Measurements from ENCODE around the gene GCNT4.

GCNT4 gene

GRCh38 chr5:75058986-75059535, 6.7 kb upstream of the GCNT4 start:
- Mint-ChIP-seq H3K9me3 (no peaks in the 10 kb centered on the region), H3K4me1 (peaks cover 0 to 2% of the 10 kb centered on the region in 2 donors), H3K27me3 (peaks cover 39 to 40% of the 10 kb centered on the region in 2 donors), H3K27ac (no peak overlapping the region), H3K4me3 (no peak overlapping the region), H3K36me3 (no peaks in the 10 kb centered on the region)
- ATAC-seq (replicated peaks) (no peak), DNase-seq (no peak)

- no peaks in the 10 kb centered on the region for H3K36me3 Mint-ChIP-seq
- ATAC-seq (replicated peaks) = no peak
- peaks cover 45% of the 10 kb centered on the region in 2 donors for H3K27me3 Mint-ChIP-seq
- no peak overlapping the region for H3K4me3 Mint-ChIP-seq
- no peak for DNase-seq
- H3K27ac Mint-ChIP-seq = no peak overlapping the region
- no peaks in the 10 kb centered on the region for H3K9me3 Mint-ChIP-seq
- H3K4me1 Mint-ChIP-seq = peaks cover 3 to 5% of the 10 kb centered on the region in 2 donors
These were observed 5.2 kb upstream of the GCNT4 start for GRCh38 chr5:75057561-75057960.

DNA sequence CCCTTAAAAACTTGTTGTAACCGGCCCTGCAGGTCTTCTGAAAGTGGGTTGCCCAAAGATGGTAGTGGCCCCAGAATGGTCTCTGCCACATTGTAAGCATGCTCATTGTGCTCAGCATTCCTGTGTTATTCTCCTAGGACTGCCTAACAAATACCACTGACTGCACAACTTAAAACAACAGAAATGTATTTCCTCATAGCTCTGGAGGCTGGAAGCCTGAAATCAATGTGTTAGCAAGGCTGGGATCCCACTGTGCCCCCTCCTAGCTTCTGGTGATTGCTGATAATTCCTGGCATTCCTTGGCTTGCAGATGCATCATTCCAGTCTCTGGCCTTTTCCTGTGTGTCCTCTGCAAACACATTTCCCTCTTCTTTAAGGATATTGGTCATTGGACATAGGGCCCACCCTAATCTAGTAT, 3.4 kb upstream of the GCNT4 start:
- no peak for DNase-seq
- no peaks in the 10 kb centered on the region for H3K9me3 Mint-ChIP-seq
- no peak overlapping the region for H3K4me3 Mint-ChIP-seq
- peaks cover 5 to 13% of the 10 kb centered on the region in 2 donors for H3K4me1 Mint-ChIP-seq
- H3K36me3 Mint-ChIP-seq = no peaks in the 10 kb centered on the region
- H3K27ac Mint-ChIP-seq = no peak overlapping the region
- peaks cover 62 to 63% of the 10 kb centered on the region in 2 donors for H3K27me3 Mint-ChIP-seq
- no peak for ATAC-seq (replicated peaks)

GRCh38 chr5:75054134-75054930, 2.0 kb upstream of the GCNT4 start:
- peaks cover 5 to 13% of the 10 kb centered on the region in 2 donors for H3K4me1 Mint-ChIP-seq
- no peaks in the 10 kb centered on the region for H3K9me3 Mint-ChIP-seq
- ATAC-seq (replicated peaks) (no peak), DNase-seq (no peak)
- H3K27me3 Mint-ChIP-seq = peaks cover 68 to 72% of the 10 kb centered on the region in 2 donors
- H3K4me3 Mint-ChIP-seq = peak overlapping the region; percentile 78
- H3K27ac Mint-ChIP-seq = no peak overlapping the region
- H3K36me3 Mint-ChIP-seq = no peaks in the 10 kb centered on the region

DNA sequence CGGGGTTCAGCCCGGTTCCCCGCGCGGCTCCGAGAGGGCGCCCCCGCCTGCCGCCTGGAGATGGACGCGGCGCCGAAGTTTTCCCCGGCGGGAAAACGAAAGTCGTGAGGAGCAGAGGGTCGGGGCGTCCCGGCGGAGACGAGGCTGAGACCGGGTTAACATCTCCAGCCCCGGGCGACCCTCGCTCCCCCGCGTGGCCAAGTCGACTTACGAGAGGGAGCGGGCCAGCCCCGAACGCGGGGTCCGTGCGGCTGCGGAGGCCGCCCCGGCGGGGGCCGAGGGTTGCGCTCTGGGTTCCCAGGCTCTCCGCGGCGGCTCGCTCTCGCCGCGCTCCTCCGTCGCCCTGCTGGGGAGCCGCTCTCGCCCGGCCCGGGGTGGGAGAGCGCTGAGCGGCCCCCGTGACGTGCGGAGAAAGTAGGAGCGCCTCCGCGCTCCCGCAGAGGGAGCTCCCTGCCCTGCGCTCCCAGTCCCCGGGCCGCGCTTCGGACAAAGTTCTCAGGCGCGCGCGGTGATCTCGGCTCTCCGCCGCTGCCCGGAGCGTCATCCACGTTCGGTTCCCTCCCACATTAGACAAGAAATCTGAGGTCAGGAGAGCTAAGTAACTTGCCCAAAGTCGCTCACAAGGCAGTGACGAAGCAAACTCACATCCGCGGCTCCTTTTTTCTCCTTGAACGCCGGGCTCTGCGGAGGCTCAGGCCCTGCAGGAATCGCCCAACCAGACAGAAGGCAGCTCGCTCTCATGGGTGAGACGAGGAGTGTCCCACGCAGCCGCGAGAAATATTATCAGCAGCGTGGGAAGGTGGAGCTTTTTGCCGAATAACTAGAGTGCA, 1.2 kb upstream of the GCNT4 start:
- Mint-ChIP-seq H3K9me3 (no peaks in the 10 kb centered on the region), H3K27me3 (peaks cover 62 to 68% of the 10 kb centered on the region in 2 donors), H3K4me1 (peaks cover 5 to 13% of the 10 kb centered on the region in 2 donors), H3K4me3 (peak overlapping the region; percentile 78), H3K27ac (no peak overlapping the region), H3K36me3 (no peaks in the 10 kb centered on the region)
- DNase-seq (peak; percentile 10), ATAC-seq (replicated peaks) (peak; percentile 38 to 49)

DNA sequence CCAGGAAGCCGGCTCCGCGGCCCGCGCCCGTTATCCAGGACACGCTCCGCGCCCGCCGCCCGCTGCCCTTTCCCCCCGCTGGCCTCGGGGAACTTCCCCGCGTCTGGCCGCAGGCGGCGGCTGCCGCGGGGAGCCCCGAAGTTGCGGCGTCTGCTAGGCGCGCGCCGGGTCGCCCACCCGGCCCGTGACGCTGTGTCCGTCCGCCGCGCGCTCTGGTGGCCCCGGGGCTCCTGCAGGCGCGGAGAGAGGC, 621 bp upstream of the GCNT4 start:
- no peak for DNase-seq
- H3K9me3 Mint-ChIP-seq = no peaks in the 10 kb centered on the region
- peak overlapping the region; percentile 65 to 78 for H3K4me3 Mint-ChIP-seq
- no peak overlapping the region for H3K27ac Mint-ChIP-seq
- peak; percentile 16 to 19 for ATAC-seq (replicated peaks)
- H3K4me1 Mint-ChIP-seq = peaks cover 5 to 13% of the 10 kb centered on the region in 2 donors
- peaks cover 62 to 64% of the 10 kb centered on the region in 2 donors for H3K27me3 Mint-ChIP-seq
- H3K36me3 Mint-ChIP-seq = no peaks in the 10 kb centered on the region

DNA sequence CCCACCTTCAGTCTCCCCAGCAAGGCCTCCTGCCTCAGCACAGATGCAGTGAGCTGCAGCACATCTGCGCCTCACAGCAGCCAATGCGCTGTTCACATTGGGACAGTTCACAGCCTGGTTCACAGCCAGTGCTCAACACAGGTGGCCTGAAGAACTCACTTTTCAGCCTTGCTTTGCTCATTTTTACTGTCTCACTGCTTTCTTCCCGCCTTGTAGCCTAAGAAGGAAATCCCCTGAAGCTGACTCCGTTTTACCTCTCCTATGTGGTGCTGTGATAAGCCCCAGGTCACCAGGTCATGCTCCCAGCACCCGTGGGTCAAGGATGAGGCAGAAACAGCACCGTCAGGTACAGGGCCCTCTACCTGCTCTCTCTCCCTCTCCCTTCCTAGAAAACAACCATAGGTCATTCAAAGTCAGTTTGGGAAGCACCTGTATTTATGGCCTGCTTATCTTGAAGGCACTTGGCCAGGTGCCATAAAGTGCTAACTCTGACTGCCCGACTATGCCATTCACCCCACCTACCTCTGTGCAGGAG, 1.1 kb downstream of the GCNT4 start:
- H3K27ac Mint-ChIP-seq = no peak overlapping the region
- no peak overlapping the region for H3K4me3 Mint-ChIP-seq
- no peaks in the 10 kb centered on the region for H3K9me3 Mint-ChIP-seq
- H3K4me1 Mint-ChIP-seq = peaks cover 5 to 13% of the 10 kb centered on the region in 2 donors
- ATAC-seq (replicated peaks) (no peak), DNase-seq (no peak)
- H3K27me3 Mint-ChIP-seq = peaks cover 57 to 65% of the 10 kb centered on the region in 2 donors
- no peaks in the 10 kb centered on the region for H3K36me3 Mint-ChIP-seq

DNA sequence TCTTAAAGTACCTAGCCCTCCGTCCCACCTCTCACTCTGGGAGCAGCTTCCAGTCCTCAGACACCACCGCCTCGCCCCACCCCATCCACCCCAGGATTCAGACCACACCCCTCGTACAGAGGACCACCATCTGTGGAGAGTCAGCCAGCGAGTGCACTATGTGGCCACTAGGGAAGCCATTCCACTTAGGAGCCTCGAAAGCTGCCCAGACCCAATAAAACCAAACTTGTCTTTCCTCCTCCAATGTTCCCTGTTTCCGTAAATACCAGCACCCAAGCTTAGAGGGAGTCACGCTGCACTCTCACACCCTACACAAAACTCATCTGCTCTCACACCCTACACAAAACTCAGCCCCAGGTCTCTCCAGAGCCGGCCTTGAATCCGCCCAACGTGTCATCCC, 1.9 kb downstream of the GCNT4 start:
- no peaks in the 10 kb centered on the region for H3K36me3 Mint-ChIP-seq
- no peak overlapping the region for H3K27ac Mint-ChIP-seq
- H3K27me3 Mint-ChIP-seq = peaks cover 55 to 61% of the 10 kb centered on the region in 2 donors
- H3K4me1 Mint-ChIP-seq = peaks cover 5 to 13% of the 10 kb centered on the region in 2 donors
- H3K4me3 Mint-ChIP-seq = no peak overlapping the region
- H3K9me3 Mint-ChIP-seq = no peaks in the 10 kb centered on the region
- DNase-seq = no peak
- peak; percentile 33 to 45 for ATAC-seq (replicated peaks)

- H3K27ac Mint-ChIP-seq = no peak overlapping the region
- no peaks in the 10 kb centered on the region for H3K36me3 Mint-ChIP-seq
- ATAC-seq (replicated peaks) = peak; percentile 49 to 55
- peaks cover 5 to 13% of the 10 kb centered on the region in 2 donors for H3K4me1 Mint-ChIP-seq
- H3K9me3 Mint-ChIP-seq = no peaks in the 10 kb centered on the region
- no peak overlapping the region for H3K4me3 Mint-ChIP-seq
- peaks cover 48 to 55% of the 10 kb centered on the region in 2 donors for H3K27me3 Mint-ChIP-seq
- peak; percentile 18 for DNase-seq
These were observed 2.7 kb downstream of the GCNT4 start for GRCh38 chr5:75049456-75050351.

- Mint-ChIP-seq H3K36me3 (no peaks in the 10 kb centered on the region), H3K4me3 (no peak overlapping the region), H3K27ac (no peak overlapping the region), H3K4me1 (peaks cover 7 to 8% of the 10 kb centered on the region in 2 donors), H3K27me3 (peaks cover 39 to 50% of the 10 kb centered on the region in 2 donors), H3K9me3 (no peaks in the 10 kb centered on the region)
- DNase-seq (no peak), ATAC-seq (replicated peaks) (no peak)
These were observed 3.9 kb downstream of the GCNT4 start for GRCh38 chr5:75048457-75048953.

GRCh38 chr5:75047356-75047755, 5.0 kb downstream of the GCNT4 start:
- no peaks in the 10 kb centered on the region for H3K9me3 Mint-ChIP-seq
- peaks cover 6 to 7% of the 10 kb centered on the region in 2 donors for H3K4me1 Mint-ChIP-seq
- no peak overlapping the region for H3K4me3 Mint-ChIP-seq
- peaks cover 40 to 54% of the 10 kb centered on the region in 2 donors for H3K27me3 Mint-ChIP-seq
- H3K27ac Mint-ChIP-seq = no peak overlapping the region
- DNase-seq = no peak
- ATAC-seq (replicated peaks) = no peak
- H3K36me3 Mint-ChIP-seq = no peaks in the 10 kb centered on the region

GRCh38 chr5:75046366-75047142, 5.8 kb downstream of the GCNT4 start:
- Mint-ChIP-seq H3K9me3 (no peaks in the 10 kb centered on the region), H3K4me3 (no peak overlapping the region), H3K27me3 (peaks cover 32 to 48% of the 10 kb centered on the region in 2 donors), H3K36me3 (no peaks in the 10 kb centered on the region), H3K27ac (no peak overlapping the region), H3K4me1 (peaks cover 0 to 5% of the 10 kb centered on the region in 2 donors)
- DNase-seq (no peak), ATAC-seq (replicated peaks) (no peak)

DNA sequence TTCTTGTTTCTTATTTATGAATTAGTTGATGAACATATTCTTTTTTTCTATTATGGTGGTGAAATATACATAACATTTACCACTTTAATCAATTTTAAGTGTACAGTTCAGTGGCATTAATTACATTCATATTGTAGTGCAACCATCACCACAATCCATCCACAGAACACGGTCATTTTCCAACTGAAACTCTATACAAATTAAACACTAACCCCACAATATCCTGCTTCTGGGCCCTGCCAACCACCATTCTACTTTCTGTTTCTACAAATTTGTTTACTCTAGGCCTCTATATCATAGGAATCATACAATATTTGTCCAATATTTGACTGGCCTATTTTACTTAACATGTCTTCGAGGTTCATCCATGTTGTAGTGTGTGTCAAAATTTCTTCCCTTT, 7.3 kb downstream of the GCNT4 start:
- Mint-ChIP-seq H3K9me3 (no peaks in the 10 kb centered on the region), H3K27me3 (peaks cover 17 to 36% of the 10 kb centered on the region in 2 donors), H3K4me1 (peaks cover 0 to 5% of the 10 kb centered on the region in 2 donors), H3K27ac (no peak overlapping the region), H3K4me3 (no peak overlapping the region), H3K36me3 (no peaks in the 10 kb centered on the region)
- DNase-seq (no peak), ATAC-seq (replicated peaks) (no peak)

Measured in stimulated activated naive B cell treated with anti-CD40 and anti-IgM and Interleukin-4, amounts not matched to agents 10 μg/mL and 1 μg/mL and 100 μg/mL, for 72 hours (primary cell).